ENCODE measurements around the gene ARHGEF6.
"Not testable (repeated sequence)": the region's sequence is repeated elsewhere in the genome, so short reads cannot be mapped to it uniquely, and the experiment has no call there.

ARHGEF6 gene

DNA sequence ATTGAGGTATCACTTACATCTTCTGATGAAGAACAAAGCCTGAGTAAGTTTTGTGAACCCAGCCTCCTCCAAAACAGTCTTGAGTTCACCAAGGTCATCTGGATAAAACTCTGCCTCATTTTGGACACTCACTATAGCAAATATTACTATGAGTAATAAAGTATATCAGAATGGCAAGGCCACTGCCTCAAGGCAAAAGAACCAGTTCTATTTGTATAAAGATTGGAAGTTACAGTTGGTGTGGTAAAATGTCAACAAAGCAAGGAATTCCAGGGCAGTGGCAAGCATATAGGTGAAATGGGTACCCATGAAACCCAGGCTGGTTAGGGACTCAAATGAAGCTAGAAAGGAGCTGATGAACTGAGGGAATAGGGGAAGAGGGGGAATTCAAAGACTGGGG, 2.4 kb upstream of the ARHGEF6 start:
- ATAC-seq (no peak), DNase-seq (no peak)

DNA sequence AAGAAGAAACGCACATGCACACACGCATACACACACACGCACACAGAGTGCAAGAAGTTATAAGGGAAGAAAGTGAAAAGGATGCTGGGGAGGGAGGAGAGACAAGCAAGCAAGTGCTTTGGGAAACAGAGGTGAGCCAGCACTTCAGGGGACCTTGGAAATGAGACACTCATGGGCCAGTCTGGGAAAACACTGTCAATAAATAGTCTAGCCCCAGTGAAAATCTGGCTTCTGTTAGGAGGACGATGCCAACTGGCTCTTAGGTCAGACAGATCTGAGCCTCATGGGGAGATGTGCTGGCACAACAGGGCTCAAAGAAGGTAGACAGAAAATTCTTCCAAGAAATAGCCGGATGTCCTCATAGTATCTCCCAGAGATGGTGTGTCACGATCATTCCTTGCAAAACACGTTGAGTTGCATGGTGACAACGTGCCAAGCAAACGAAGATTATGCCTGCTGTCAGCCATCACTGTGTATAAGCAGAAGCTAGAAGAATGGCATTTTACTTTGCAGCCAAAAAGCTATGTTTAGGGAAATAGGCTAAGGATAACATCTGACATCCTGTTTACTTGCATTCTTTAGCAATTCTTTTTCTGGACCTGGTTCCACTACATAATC, 557 bp upstream of the ARHGEF6 start:
- no peak for DNase-seq
- ATAC-seq: no peak

DNA sequence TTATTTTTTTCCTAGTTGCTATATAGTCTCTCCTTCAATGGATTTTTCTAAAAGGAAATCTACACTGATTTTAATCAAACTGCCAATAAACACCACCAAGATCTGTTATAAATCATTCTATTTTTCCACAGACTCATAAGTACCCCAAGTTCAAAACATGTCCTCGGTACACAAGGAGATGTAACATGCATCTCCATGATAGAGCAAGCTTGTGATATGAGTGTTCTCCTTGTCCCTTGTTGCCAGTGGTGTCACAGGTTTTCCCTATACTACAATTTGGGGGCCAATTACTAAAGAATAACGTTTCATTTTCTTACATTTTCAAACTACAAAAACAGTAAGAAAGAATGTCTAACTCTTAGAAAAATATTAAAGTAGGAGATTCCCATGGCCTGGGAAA, 491 bp downstream of the ARHGEF6 start:
- ATAC-seq: no peak
- DNase-seq: no peak

DNA sequence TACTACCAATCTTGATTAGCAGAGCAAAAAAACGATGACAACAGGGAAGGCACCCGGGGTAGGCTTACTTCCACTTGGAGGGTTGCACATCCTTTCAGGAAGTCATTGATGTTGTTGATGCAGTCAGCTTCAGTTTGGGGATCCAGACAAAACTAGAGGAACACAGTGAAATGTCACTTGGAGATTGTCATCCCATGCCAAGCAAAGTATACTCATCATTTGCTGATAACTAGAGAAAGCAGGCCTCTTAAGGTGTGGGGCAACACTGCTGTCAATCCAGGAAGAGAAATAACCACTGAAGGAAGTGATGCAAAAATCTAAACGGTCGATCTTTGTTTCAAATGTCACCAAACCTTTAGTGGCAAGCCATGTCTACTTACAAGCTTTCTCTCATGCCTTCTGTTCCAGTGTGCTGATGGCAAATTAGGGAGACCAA, 1.4 kb downstream of the ARHGEF6 start:
- DNase-seq: no peak
- ATAC-seq: peak; percentile 85

DNA sequence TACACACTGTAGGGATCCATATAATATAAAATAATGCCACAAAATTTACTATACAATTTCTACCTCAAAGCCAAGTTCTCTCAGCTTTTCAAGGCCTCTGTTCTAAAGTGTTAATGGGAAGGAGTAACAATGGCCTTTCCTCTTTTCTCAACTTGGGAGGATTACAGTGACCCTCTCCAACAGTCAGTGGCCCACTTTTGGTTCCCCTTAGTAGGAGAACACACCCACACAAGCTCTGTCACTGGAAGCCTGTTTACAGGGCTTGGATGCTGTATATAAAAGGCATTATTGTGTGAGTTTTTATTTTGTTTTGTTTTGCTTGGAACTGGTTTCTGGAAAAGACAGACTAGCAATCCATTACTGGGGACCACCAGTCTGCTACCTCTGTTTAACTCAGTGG, 1.8 kb downstream of the ARHGEF6 start:
- ATAC-seq (no peak), DNase-seq (no peak)

DNA sequence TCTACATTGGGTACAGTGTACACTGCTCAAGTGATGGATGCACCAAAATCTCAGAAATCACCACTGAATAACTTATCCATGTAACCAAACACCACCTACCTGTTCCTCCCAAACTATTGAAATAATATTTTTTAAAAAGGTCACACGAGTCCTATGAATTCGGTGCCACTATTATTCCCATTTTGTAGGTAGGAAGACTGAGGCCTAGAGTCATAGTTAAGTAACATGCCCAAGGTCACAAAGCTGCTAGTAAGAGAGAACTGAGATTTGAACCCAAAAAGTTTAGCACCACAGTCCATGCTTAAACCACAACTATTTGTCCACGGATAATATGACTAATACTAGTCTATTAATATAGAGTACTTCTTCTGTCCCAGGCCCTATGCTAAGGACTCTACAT, 2.7 kb downstream of the ARHGEF6 start:
- DNase-seq: no peak
- ATAC-seq: no peak

DNA sequence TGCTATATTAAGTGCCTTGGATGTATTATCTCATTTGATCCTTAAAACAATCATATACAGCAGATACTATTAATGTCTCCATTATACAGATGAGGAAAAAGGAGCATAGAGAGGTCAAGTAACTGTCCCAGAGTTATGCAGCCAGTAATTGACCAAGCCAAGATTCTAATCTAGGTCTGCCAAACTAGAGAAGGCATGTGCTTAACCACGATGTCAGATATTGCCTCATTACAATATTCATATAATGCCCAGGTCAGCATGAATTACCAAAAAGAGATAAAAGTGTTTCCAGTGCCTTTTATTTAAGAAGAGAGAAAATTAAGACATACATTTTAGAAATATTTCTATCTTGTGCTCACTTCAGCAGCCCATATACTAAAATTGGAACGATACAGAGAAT, 7.1 kb downstream of the ARHGEF6 start:
- DNase-seq (no peak), ATAC-seq (no peak)

DNA sequence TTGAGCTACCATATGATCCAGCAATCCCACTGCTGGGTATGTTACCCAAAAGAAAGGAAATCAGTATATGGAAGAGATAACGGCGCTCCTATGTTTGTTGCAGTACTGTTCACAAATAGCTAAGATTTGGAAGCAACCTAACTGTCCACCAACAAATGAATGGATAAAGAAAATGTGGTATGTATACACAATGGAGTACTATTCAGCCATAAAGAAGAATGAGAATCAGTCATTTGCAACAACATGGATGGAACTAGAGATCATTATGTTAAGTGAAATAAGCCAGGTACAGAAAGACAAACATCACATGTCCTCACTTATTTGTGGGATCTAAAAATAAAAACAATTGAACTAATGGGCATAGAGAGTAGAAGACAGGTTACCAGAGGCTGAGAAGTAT, 8.9 kb downstream of the ARHGEF6 start:
- ATAC-seq, DNase-seq: not testable (repeated sequence)

DNA sequence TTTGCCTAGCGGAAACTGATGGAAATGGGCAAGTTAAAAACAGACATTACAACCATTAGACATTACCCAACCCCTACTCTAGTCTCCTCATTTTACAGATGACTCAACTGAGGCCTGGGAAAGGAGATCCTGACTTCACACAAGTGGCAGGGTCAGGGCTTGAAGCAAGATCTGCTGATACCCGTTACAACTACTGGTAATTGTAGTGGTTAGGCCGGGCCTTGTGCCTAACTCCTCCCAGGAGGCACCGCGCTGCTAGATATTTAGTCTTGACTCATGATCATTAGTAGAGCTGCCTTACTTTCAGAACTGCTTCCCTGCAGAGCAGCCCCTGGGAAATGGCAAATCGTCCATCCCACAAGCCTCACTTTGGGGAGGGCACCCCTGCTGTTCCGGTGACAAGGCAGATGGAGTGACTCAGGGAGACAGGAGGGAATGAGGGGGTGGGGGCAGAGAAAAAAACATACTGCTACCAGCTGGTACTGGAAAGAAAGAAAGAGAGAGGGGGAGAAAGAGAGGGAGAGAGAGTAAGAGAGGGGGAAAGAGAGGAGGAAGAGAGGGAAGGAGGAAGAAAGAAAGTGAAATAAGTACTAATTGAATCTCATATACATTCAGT, 12.2 kb downstream of the ARHGEF6 start:
- peak; percentile 89 for ATAC-seq

DNA sequence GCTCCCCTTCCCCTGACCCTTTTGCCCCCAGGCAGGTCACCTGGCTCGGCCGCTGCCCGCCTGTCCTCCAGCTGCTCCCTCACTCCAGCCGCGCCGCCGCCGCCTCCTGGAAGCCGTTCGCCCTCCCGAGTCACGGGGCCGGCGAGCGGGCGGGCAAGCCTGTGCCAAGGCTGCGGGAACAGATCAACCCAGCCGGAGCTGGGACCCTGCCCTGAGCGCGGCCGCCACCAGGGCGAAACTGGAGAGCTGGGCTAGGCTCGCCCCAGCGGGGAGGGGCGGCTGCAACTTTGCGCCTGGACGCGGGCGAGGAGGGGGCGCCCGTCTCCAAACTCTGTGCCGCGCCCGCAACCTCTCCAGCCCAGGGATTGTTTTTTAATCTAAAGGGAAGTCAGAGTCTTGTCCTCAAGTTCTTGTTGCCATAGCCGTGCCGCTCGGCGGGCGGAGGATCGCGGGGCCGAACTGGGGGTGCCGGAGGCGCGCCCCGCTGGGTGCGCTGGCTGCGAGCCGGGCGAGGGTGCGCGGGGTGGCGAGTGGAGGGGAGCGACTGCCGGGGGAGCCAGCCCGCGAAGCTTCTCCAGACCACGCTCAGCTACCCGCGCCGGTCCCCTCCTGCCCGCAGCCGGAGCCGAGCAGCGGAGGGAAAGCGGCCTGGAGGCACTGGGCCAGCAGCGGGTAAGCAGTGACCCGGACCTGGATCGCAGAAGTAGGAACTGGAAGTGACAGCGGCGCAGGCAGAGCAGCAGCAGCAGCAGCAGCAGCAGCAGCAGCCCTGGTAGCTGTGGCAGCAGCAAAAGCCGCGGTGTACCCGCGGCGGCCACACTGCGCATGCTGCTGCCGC, 13.4 kb downstream of the ARHGEF6 start:
- DNase-seq (peak; percentile 56), ATAC-seq (peak; percentile 47)

More for the DNA sequence above, 12.2 kb downstream of the ARHGEF6 start:
- DNase-seq: peak; percentile 56

DNA sequence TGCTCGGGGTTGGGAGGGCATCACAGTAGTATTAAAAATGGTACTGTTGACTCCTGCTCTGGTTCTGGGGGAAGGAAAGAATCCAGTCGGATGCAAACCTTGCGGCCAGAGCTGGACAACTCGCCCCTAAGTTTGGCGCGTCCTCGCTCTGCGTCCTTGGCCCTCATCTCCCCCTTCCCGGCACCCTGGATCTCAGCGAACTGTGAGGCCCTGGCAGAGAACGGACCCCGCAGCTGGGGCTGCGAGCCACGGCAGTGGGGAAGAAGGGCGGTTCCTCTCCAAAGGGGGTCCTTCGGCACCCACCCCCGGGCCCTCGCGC, 14.0 kb downstream of the ARHGEF6 start:
- DNase-seq (no peak), ATAC-seq (no peak)

DNA sequence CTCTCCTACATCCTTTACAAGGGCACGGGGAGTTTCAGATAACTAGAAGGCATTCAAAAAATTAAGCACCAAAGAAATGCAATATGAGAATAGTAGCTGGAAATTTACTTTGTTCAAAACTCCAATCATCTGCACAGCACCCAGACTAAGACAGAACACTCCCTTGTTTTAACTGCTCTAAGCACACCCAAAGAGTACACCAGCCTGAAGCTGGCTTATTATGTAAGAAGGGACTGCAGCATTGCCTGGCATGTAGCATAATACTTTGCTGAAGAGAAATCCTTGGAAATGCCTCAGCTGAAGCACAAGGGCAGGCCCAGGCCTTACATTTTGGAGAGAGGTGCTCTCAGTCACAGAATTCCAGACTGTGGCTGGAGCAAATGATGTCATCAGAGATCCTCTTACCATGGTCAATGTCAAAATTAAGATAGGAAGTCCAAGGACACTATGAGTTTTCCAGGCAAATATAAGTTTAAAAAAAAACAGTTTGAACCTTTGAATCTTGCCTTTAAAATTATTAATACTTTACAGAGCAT, 14.8 kb downstream of the ARHGEF6 start:
- DNase-seq (no peak), ATAC-seq (no peak)

DNA sequence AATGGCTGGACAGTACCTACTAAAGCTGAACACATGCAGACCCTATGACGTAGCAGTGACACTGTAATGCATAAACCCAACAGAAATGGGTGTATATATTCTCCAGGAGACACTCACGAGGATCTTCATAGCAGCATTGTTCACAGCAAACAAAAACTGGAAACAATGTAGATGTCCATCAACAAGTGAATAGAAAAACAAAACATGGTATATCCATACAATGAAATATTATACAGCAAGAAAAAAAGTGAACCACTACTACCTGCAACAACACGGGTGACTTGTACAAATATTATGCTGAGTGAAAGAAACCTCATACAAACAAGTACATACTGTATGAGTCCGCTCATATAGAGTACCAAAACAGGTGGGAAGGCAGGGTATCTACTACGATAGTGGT, 16.5 kb downstream of the ARHGEF6 start:
- DNase-seq (no peak), ATAC-seq (no peak)

DNA sequence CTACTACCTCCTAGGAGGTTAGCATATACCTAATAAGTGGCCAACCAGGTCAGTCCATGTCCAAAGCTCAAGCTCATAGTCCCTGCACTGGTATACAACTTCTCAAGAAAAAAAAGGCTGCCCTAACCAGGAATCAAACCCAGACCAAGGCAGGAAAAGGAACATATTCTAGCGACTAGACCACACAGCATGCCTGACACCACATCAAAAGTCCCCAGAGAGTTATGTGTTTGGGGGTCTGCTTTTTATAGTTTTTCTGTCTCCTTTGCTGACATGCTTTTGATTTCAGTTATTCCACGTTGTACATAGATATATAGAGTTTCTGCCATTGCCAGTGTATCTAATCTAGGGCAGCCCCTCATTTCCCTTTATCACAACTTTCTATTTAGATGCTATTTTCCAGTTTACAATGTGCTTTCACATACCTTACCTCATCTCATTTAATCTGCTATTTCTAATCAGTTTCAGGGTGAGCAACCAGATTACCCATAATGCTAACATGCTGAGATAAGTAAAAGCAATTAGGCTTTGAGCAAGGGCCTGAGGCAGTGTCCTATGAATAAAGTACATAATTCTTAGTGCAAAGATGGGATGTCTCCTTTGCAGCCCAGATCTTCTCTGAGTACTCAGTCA, 17.8 kb downstream of the ARHGEF6 start:
- ATAC-seq (peak; percentile 44), DNase-seq (no peak)

DNA sequence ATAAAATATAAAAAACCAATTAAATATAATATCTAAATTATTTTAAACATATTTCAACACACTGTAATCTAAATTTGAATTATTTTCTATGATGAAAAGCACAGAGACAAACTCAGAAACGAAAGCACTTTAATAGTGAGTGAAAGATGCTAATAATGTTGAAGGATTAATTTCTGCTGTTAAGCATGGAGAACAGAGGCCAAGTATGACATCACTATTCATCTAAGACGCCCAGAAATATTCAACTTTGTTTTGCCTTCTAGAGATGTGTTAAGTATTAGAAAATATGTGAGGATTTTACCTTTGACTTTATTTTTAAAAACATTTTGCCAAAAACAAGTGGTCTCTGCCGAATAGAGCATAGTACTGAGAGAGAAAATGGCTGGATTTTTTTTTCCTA, 19.3 kb downstream of the ARHGEF6 start:
- ATAC-seq (no peak), DNase-seq (no peak)

DNA sequence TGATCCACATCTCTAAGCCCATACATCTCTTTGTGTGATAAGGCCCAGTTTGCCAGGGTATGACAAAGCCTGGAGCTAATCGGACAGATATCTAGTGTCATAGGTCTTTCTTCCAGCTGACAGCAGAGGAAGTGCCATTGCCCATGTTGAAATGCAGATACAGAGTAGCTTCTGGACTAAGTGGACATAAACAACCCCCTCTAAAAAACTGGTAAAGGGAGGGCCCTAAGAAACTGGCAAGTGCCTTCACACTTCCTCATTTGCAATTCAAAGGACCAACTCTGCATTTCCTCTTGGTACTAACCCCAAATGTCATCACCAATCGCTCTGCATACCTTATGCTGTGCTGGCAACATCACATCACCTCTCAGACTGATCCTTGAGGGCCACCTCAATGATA, 20.8 kb downstream of the ARHGEF6 start:
- ATAC-seq (peak; percentile 64), DNase-seq (no peak)

DNA sequence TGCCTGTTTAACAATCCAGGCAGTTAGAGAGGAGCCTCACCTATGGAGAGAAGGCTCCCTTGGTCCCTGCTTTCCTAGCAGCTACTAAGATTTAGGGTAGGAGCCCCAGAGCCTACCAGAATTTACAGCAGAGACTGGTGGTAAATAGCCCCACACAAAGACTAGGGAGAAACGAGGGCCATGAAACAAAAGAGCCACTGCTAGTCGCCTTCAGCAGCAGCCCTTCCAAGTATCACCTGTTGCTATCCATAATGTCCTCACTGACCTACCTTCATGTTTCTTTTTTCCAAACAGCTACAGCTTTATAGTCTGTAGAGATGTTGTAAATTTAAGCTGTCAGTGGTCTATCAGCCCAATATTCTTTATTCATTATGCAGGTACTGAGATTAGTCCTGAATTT, 25.3 kb downstream of the ARHGEF6 start:
- ATAC-seq (no peak), DNase-seq (no peak)

DNA sequence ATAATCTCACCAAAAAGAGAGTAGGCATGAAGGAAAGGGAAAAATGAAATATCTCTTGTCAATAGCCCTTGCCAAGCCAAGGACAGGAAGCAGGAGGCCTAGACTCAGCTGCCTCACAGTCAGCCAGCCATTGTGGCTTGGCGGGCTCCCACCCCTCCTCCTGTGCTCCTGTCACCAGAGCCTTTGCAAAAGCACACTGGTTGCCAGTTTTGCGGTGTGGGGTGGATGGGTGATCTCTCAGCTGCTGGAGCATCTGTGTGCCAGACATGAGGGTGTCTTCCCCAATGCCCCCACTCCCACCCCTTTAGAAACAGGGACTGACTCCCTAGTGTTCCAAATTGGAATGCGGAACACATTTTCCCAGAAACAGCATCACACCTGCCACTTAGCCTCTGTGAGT, 26.1 kb downstream of the ARHGEF6 start:
- peak; percentile 55 for ATAC-seq
- peak; percentile 37 for DNase-seq

DNA sequence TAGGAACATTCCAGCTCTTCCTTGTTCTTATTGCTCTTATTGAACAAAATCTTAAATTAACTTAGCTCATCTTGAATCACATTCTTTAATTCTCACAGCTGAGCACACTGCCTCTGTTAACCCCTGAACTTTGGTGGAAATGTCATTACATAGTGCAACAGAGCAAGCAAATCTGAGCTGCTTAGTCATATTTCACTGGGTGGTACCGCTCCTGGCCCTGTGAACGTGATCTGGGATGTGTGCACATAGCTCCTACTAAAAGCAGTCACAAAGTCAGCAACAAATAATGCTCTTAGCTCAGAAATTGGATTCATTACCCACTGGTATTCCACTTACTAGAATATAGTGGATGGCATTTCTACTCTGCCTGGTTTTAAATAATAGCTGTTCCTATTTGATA, 27.9 kb downstream of the ARHGEF6 start:
- ATAC-seq: peak; percentile 54
- DNase-seq: no peak

DNA sequence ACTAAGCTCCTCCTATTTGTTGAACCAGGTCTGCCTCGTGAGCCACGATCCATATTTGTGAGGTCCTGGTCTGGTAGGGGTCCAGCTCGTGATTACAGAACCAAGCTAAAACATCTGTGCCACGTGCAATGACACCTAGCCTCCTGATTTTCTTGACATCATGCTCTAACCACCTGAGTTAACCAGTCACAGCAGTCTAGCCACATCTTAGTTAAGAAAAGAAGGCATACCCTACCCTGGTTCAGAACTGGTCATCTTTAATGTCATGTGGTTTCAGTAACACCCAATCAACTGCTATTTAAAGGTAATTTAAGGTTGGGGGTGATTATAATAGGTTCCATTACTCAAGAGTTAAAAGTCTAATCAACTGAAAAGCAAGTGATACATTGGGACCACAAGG, 28.4 kb downstream of the ARHGEF6 start:
- ATAC-seq: no peak
- no peak for DNase-seq

DNA sequence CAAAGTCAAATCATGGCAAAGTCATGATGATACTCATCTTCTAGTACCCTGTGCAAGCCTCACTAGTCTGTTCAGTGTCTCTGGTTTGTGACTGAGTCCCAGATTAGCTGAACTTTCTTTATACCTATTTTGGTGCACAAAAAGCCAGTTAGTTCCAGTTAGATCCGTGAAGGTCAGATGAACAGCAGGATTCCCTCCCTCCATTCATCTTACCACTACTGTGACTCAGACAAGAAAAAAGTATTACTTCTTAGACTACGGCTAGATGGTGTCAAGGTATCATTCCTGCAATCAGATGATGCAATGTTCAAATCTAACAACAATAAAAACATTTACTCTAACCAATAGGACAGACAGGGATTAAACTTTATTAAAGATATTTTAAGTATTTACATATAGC, 30.4 kb downstream of the ARHGEF6 start:
- DNase-seq (no peak), ATAC-seq (peak; percentile 72)
